ENCODE measurements around the gene SPSB1.

The SPSB1 gene

GRCh38 chr1:9292361-9293240, at the start of gene SPSB1:
Gene SPSB1 (plus strand): TSS chr1:9292894. CDS start chr1:9355892, 62,998 bp downstream.
- peak; percentile 55 for DNase-seq

GRCh38 chr1:9243066-9243739, 49.5 kb upstream of the SPSB1 start:
- DNase-seq = no peak

- DNase-seq = no peak
Measured at GRCh38 chr1:9244501-9245229, 48.0 kb upstream of the SPSB1 start.

GRCh38 chr1:9245230-9245619, 47.5 kb upstream of the SPSB1 start:
- DNase-seq = no peak

- no peak for DNase-seq
Measured at GRCh38 chr1:9245661-9246060, 47.0 kb upstream of the SPSB1 start.

- no peak for DNase-seq
Measured at GRCh38 chr1:9246215-9246614, 46.5 kb upstream of the SPSB1 start.

GRCh38 chr1:9246841-9247785, 45.6 kb upstream of the SPSB1 start:
- DNase-seq = no peak

- no peak for DNase-seq
Measured at GRCh38 chr1:9247894-9248293, 44.8 kb upstream of the SPSB1 start.

- DNase-seq = no peak
Measured at GRCh38 chr1:9248341-9249262, 44.1 kb upstream of the SPSB1 start.

- no peak for DNase-seq
Measured at GRCh38 chr1:9249263-9249533, 43.5 kb upstream of the SPSB1 start.

GRCh38 chr1:9249534-9250410, 42.9 kb upstream of the SPSB1 start:
- no peak for DNase-seq

- DNase-seq = no peak
Measured at GRCh38 chr1:9250411-9251381, 42.0 kb upstream of the SPSB1 start.

GRCh38 chr1:9251501-9251900, 41.2 kb upstream of the SPSB1 start:
- DNase-seq = no peak

- peak; percentile 56 for DNase-seq
Measured at GRCh38 chr1:9253004-9253403, 39.7 kb upstream of the SPSB1 start.

GRCh38 chr1:9253453-9254105, 39.1 kb upstream of the SPSB1 start:
- DNase-seq = no peak

GRCh38 chr1:9256332-9256731, 36.4 kb upstream of the SPSB1 start:
- DNase-seq = no peak

- DNase-seq = no peak
Measured at GRCh38 chr1:9257851-9258250, 34.8 kb upstream of the SPSB1 start.

- no peak for DNase-seq
Measured at GRCh38 chr1:9258629-9259028, 34.1 kb upstream of the SPSB1 start.
